ENCODE data around the gene PLA2G4D. TPM values are rescaled to one million over a fixed set of nuclear protein-coding genes. Genes with fewer than 3 reads are reported as not detected.
A peak's percentile ranks its signal among the peaks of the same experiment; 100 is the strongest.

PLA2G4D gene
- total RNA-seq, 1 experiment from 2014 or later: not detected

GRCh38 chr15:42138411-42138810 lies 44.0 kb upstream of the PLA2G4D start:
- intact Hi-C loops (cut with micrococcal nuclease): no loop called here

DNA sequence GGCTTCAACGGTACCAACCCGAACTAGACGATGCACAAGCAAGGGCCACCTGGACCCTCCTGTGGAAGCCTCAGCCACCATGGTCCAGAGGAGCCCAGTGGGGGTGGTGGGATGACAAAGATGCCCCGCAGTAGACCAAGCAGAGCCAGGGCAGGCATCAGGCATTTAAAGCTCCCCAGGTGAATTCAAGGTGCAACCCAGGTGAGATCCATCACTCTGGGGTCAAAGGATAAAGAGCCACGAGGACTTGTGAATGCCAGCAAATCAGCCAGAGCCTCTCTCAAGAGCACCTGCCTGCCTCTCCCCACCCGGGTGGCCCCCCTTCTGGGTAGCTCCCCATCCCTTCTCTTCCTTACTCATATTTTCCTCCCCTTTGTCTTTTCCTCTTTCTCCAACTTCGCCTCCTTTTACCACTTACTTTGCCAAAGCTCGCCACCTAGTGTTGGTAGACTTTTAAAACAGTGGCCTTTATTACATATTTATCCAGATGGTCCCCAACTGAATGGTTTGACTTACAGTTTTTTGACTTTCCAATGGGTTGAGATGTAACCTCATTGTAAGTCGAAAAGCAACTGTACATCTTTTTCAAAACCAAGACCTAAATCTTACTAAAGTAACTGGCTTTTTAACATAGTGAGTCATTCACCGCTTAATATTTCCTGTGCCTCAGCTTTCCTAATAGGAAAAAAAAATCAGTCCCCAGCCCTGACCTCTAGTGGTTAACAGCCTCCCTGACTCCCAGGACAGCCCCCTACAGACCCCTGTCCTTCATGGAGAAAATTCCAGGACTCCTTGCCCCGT lies 43.3 kb upstream of the PLA2G4D start:
- peaks cover 20% of the 10 kb centered on the region for H3K27me3 Mint-ChIP-seq (ENCODE audit: insufficient read depth, unreplicated experiment)
- peak; percentile 66 for TF ChIP-seq CTCF (IDR thresholded peaks at IDR 0.05; ENCODE audit: unreplicated experiment)
- BruUV-seq (replicated peaks): no TSS peak
- H3K27ac Mint-ChIP-seq (ENCODE audit: low read depth, unreplicated experiment): no peak overlapping the region
- no peak overlapping the region for H3K4me3 Mint-ChIP-seq (ENCODE audit: unreplicated experiment)
- peak; percentile 76 for DNase-seq (ENCODE audit: unreplicated experiment)
- no peaks in the 10 kb centered on the region for H3K36me3 Mint-ChIP-seq (ENCODE audit: insufficient read depth, unreplicated experiment)
- intact Hi-C loops (cut with micrococcal nuclease): loop anchor here (1.0 kb wide), 1 partner anchor 53 kb away; no protein-coding TSS in a partner anchor
- ChIA-PET CTCF (interaction anchor here (0.5 to 8.4 kb wide), 30 partner anchors 8 to 650 kb away, joined by 3 to 127 read pairs (median 4); partner anchors contain the start of genes MAPKBP1, PLA2G4D and PLA2G4F), POLR2A (interaction anchor here (0.8 to 3.1 kb wide), 8 partner anchors 14 to 80 kb away, joined by 3 to 13 read pairs (median 3); partner anchors contain the start of gene PLA2G4F)
- H3K9me3 Mint-ChIP-seq (ENCODE audit: unreplicated experiment): no peaks in the 10 kb centered on the region
- peaks cover 5% of the 10 kb centered on the region for H3K4me1 Mint-ChIP-seq (ENCODE audit: insufficient read depth, unreplicated experiment)

More at GRCh38 chr15:42138411-42138810, 44.0 kb upstream of the PLA2G4D start:
- H3K4me1 Mint-ChIP-seq (ENCODE audit: insufficient read depth, unreplicated experiment): peaks cover 5% of the 10 kb centered on the region
- no peaks in the 10 kb centered on the region for H3K9me3 Mint-ChIP-seq (ENCODE audit: unreplicated experiment)
- peaks cover 20% of the 10 kb centered on the region for H3K27me3 Mint-ChIP-seq (ENCODE audit: insufficient read depth, unreplicated experiment)
- H3K27ac Mint-ChIP-seq (ENCODE audit: low read depth, unreplicated experiment): no peak overlapping the region
- POLR2A ChIA-PET: interaction anchor here (0.6 to 3.1 kb wide), 11 partner anchors 8 to 353 kb away, joined by 3 to 13 read pairs (median 3); partner anchors contain the start of gene PLA2G4F
- no peaks in the 10 kb centered on the region for H3K36me3 Mint-ChIP-seq (ENCODE audit: insufficient read depth, unreplicated experiment)
- CTCF ChIA-PET: interaction anchor here (0.6 to 8.4 kb wide), 26 partner anchors 9 to 711 kb away, joined by 3 to 127 read pairs (median 4); partner anchors contain the start of genes MAPKBP1, PLA2G4D and PLA2G4F
- no peak for DNase-seq (ENCODE audit: unreplicated experiment)
- BruUV-seq (replicated peaks): no TSS peak
- H3K4me3 Mint-ChIP-seq (ENCODE audit: unreplicated experiment): no peak overlapping the region
- TF ChIP-seq CTCF (IDR thresholded peaks at IDR 0.05; ENCODE audit: unreplicated experiment): no peak

DNA sequence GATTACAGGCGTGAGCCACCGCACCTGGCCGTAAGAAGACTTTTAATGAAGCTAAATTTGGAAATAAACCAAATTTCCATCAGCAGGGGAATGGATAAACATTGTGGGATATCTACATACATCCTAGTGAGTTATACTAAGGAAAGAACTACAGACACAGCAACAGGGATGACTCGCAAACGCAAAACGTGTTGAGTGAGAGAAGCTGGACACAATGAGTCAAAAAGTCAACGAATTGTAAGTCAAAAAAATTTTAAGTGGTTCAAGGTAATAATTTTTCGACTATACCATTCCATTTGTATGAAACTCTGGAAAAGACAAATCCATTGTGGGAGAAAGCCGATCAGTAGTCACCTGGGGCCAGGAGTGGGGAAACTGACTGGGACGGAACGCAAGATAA lies 42.2 kb upstream of the PLA2G4D start:
- intact Hi-C loops (cut with micrococcal nuclease): no loop called here
- ChIA-PET POLR2A (interaction anchor here (1.4 kb wide), 1 partner anchor 15 kb away, joined by 3 read pairs; no protein-coding TSS in a partner anchor), CTCF (interaction anchor here (0.7 to 8.4 kb wide), 10 partner anchors 10 to 146 kb away, joined by 4 to 127 read pairs (median 10); partner anchors contain the start of gene PLA2G4D)
- peaks cover 5% of the 10 kb centered on the region for H3K4me1 Mint-ChIP-seq (ENCODE audit: insufficient read depth, unreplicated experiment)
- no peaks in the 10 kb centered on the region for H3K36me3 Mint-ChIP-seq (ENCODE audit: insufficient read depth, unreplicated experiment)
- TF ChIP-seq CTCF (IDR thresholded peaks at IDR 0.05; ENCODE audit: unreplicated experiment): no peak
- no TSS peak for BruUV-seq (replicated peaks)
- H3K4me3 Mint-ChIP-seq (ENCODE audit: unreplicated experiment): no peak overlapping the region
- no peak for DNase-seq (ENCODE audit: unreplicated experiment)
- H3K9me3 Mint-ChIP-seq (ENCODE audit: unreplicated experiment): no peaks in the 10 kb centered on the region
- H3K27ac Mint-ChIP-seq (ENCODE audit: low read depth, unreplicated experiment): no peak overlapping the region
- H3K27me3 Mint-ChIP-seq (ENCODE audit: insufficient read depth, unreplicated experiment): peaks cover 20% of the 10 kb centered on the region

GRCh38 chr15:42135351-42135750 lies 41.0 kb upstream of the PLA2G4D start:
- DNase-seq (ENCODE audit: unreplicated experiment): no peak
- Mint-ChIP-seq H3K36me3 (ENCODE audit: insufficient read depth, unreplicated experiment) (no peaks in the 10 kb centered on the region), H3K4me1 (ENCODE audit: insufficient read depth, unreplicated experiment) (peaks cover 5% of the 10 kb centered on the region), H3K27ac (ENCODE audit: low read depth, unreplicated experiment) (no peak overlapping the region), H3K27me3 (ENCODE audit: insufficient read depth, unreplicated experiment) (peaks cover 20% of the 10 kb centered on the region), H3K9me3 (ENCODE audit: unreplicated experiment) (no peaks in the 10 kb centered on the region), H3K4me3 (ENCODE audit: unreplicated experiment) (no peak overlapping the region)
- ChIA-PET CTCF (interaction anchor here (0.5 to 8.4 kb wide), 16 partner anchors 10 to 355 kb away, joined by 3 to 127 read pairs (median 6); partner anchors contain the start of gene PLA2G4D), POLR2A (interaction anchor here (1.2 to 1.9 kb wide), 3 partner anchors 17 to 70 kb away, joined by 3 to 5 read pairs (median 5); no protein-coding TSS in a partner anchor)
- intact Hi-C loops (cut with micrococcal nuclease): no loop called here
- no TSS peak for BruUV-seq (replicated peaks)
- no peak for TF ChIP-seq CTCF (IDR thresholded peaks at IDR 0.05; ENCODE audit: unreplicated experiment)

All from MCF 10A (cell line).